Measurements from ENCODE around the gene HSPA1L.
A peak's percentile ranks its signal among the peaks of the same experiment; 100 is the strongest.

Gene HSPA1L

GRCh38 chr6:31792090-31792374 is 23.1 kb downstream of the HSPA1L start:
- DNase-seq (no peak), ATAC-seq (no peak)
- Mint-ChIP-seq H3K4me3 (no peak overlapping the region), H3K36me3 (ENCODE audit: low read depth) (peaks cover 45% of the 10 kb centered on the region), H3K4me1 (peaks cover 35% of the 10 kb centered on the region), H3K27ac (no peak overlapping the region), H3K27me3 (no peaks in the 10 kb centered on the region), H3K9me3 (no peaks in the 10 kb centered on the region)

GRCh38 chr6:31791324-31792089 is 23.6 kb downstream of the HSPA1L start:
- peaks cover 31% of the 10 kb centered on the region for H3K4me1 Mint-ChIP-seq

GRCh38 chr6:31785475-31785874 is 29.6 kb downstream of the HSPA1L start:
- no peaks in the 10 kb centered on the region for H3K9me3 Mint-ChIP-seq
- no peak for DNase-seq
- H3K4me1 Mint-ChIP-seq, result peaks cover 5% of the 10 kb centered on the region
- peaks cover 46% of the 10 kb centered on the region for H3K36me3 Mint-ChIP-seq (ENCODE audit: low read depth)
- no peaks in the 10 kb centered on the region for H3K27me3 Mint-ChIP-seq
- H3K4me3 Mint-ChIP-seq, result no peak overlapping the region
- no peak for ATAC-seq
- H3K27ac Mint-ChIP-seq, result no peak overlapping the region

More at GRCh38 chr6:31791324-31792089, 23.6 kb downstream of the HSPA1L start:
- H3K9me3 Mint-ChIP-seq, result no peaks in the 10 kb centered on the region
- H3K27ac Mint-ChIP-seq, result no peak overlapping the region
- H3K27me3 Mint-ChIP-seq, result no peaks in the 10 kb centered on the region
- peaks cover 49% of the 10 kb centered on the region for H3K36me3 Mint-ChIP-seq (ENCODE audit: low read depth)
- ATAC-seq, result no peak
- DNase-seq, result peak; percentile 62
- no peak overlapping the region for H3K4me3 Mint-ChIP-seq

- Mint-ChIP-seq H3K36me3 (ENCODE audit: low read depth) (peaks cover 43% of the 10 kb centered on the region), H3K9me3 (no peaks in the 10 kb centered on the region), H3K4me3 (no peak overlapping the region), H3K27ac (no peak overlapping the region), H3K27me3 (no peaks in the 10 kb centered on the region), H3K4me1 (peaks cover 3% of the 10 kb centered on the region)
- ATAC-seq, result no peak
- no peak for DNase-seq
These were observed 30.8 kb downstream of the HSPA1L start for GRCh38 chr6:31784098-31784925.

GRCh38 chr6:31782126-31782855 is 32.8 kb downstream of the HSPA1L start:
- Mint-ChIP-seq H3K4me1 (peaks cover 6% of the 10 kb centered on the region), H3K4me3 (no peak overlapping the region), H3K27ac (no peak overlapping the region), H3K27me3 (no peaks in the 10 kb centered on the region), H3K36me3 (ENCODE audit: low read depth) (peaks cover 41% of the 10 kb centered on the region), H3K9me3 (no peaks in the 10 kb centered on the region)
- DNase-seq (no peak), ATAC-seq (no peak)

GRCh38 chr6:31781244-31782125 is 33.6 kb downstream of the HSPA1L start:
- Mint-ChIP-seq H3K36me3 (ENCODE audit: low read depth) (peaks cover 37% of the 10 kb centered on the region), H3K9me3 (no peaks in the 10 kb centered on the region), H3K4me1 (peaks cover 15% of the 10 kb centered on the region), H3K4me3 (no peak overlapping the region), H3K27me3 (no peaks in the 10 kb centered on the region), H3K27ac (no peak overlapping the region)
- no peak for DNase-seq
- ATAC-seq, result no peak

- H3K27ac Mint-ChIP-seq, result no peak overlapping the region
These were observed 34.4 kb downstream of the HSPA1L start for GRCh38 chr6:31780507-31781243.

GRCh38 chr6:31779908-31780307 is 35.2 kb downstream of the HSPA1L start:
- Mint-ChIP-seq H3K27ac (no peak overlapping the region), H3K36me3 (ENCODE audit: low read depth) (peaks cover 32% of the 10 kb centered on the region), H3K27me3 (no peaks in the 10 kb centered on the region), H3K4me3 (no peak overlapping the region), H3K9me3 (no peaks in the 10 kb centered on the region), H3K4me1 (peaks cover 23% of the 10 kb centered on the region)
- ATAC-seq (no peak), DNase-seq (no peak)

More at GRCh38 chr6:31780507-31781243, 34.4 kb downstream of the HSPA1L start:
- Mint-ChIP-seq H3K4me1 (peaks cover 21% of the 10 kb centered on the region), H3K36me3 (ENCODE audit: low read depth) (peaks cover 34% of the 10 kb centered on the region), H3K9me3 (no peaks in the 10 kb centered on the region), H3K27me3 (no peaks in the 10 kb centered on the region), H3K4me3 (no peak overlapping the region)
- no peak for DNase-seq
- no peak for ATAC-seq

- peaks cover 25% of the 10 kb centered on the region for H3K4me1 Mint-ChIP-seq
- H3K4me3 Mint-ChIP-seq, result no peak overlapping the region
- peaks cover 25% of the 10 kb centered on the region for H3K36me3 Mint-ChIP-seq (ENCODE audit: low read depth)
- no peak for ATAC-seq
- no peaks in the 10 kb centered on the region for H3K27me3 Mint-ChIP-seq
- DNase-seq, result no peak
- H3K9me3 Mint-ChIP-seq, result no peaks in the 10 kb centered on the region
- H3K27ac Mint-ChIP-seq, result no peak overlapping the region
These were observed 35.8 kb downstream of the HSPA1L start for GRCh38 chr6:31778999-31779885.

- H3K9me3 Mint-ChIP-seq, result no peaks in the 10 kb centered on the region
- ATAC-seq (no peak), DNase-seq (no peak)
- H3K4me3 Mint-ChIP-seq, result no peak overlapping the region
- H3K4me1 Mint-ChIP-seq, result peaks cover 34% of the 10 kb centered on the region
- no peaks in the 10 kb centered on the region for H3K27me3 Mint-ChIP-seq
- H3K27ac Mint-ChIP-seq, result peak overlapping the region; percentile 59
- H3K36me3 Mint-ChIP-seq (ENCODE audit: low read depth), result peaks cover 21% of the 10 kb centered on the region
These were observed 36.9 kb downstream of the HSPA1L start for GRCh38 chr6:31778193-31778592.

GRCh38 chr6:31777667-31778050 is 37.4 kb downstream of the HSPA1L start:
- no peak for DNase-seq
- H3K4me3 Mint-ChIP-seq, result no peak overlapping the region
- no peak for ATAC-seq
- no peaks in the 10 kb centered on the region for H3K27me3 Mint-ChIP-seq
- H3K9me3 Mint-ChIP-seq, result no peaks in the 10 kb centered on the region
- H3K36me3 Mint-ChIP-seq (ENCODE audit: low read depth), result peaks cover 18% of the 10 kb centered on the region
- peak overlapping the region; percentile 59 for H3K27ac Mint-ChIP-seq
- H3K4me1 Mint-ChIP-seq, result peaks cover 39% of the 10 kb centered on the region

- H3K27me3 Mint-ChIP-seq, result no peaks in the 10 kb centered on the region
- ATAC-seq (peak; percentile 92), DNase-seq (peak; percentile 84)
- peaks cover 43% of the 10 kb centered on the region for H3K4me1 Mint-ChIP-seq
- peak within 1 kb of the TSS; percentile 59 for H3K27ac Mint-ChIP-seq
- peak within 1 kb of the TSS; percentile 4 for H3K4me3 Mint-ChIP-seq
- no peaks in the 10 kb centered on the region for H3K9me3 Mint-ChIP-seq
- H3K36me3 Mint-ChIP-seq (ENCODE audit: low read depth), result peaks cover 14% of the 10 kb centered on the region
These were observed 38.0 kb downstream of the HSPA1L start, which contains the start of gene VWA7 for GRCh38 chr6:31776989-31777666. TSS of gene VWA7 (minus strand) at chr6:31777328. CDS start at chr6:31776779, 549 bp downstream.

Measured in activated naive CD8-positive, alpha-beta T cell treated with anti-CD3 and anti-CD28 coated beads, Interleukin-2, amount 50 U/mL, for 24 hours (primary cell).